IMR-90 (cell line): Measurements from ENCODE around the gene PCYT2. TPM values are rescaled to one million over a fixed set of nuclear protein-coding genes. Genes with fewer than 3 reads are reported as not detected.

Source experiments
- ATAC-seq: fragments of 200-7000 bp; cut with Tn5 transposase; 2 replicates; pipeline ENCODE4 v1.9.1; 2020; ENCODE audit warnings: low read depth, mild to moderate bottlenecking, moderate library complexity
- BruUV-seq: library from RNA; stranded (reverse); fragments of 400-500 nt; replicated peaks from 2 replicates; lab custom pipeline; 2021; lab: Mats Ljungman, UMichigan
- CTCF ChIA-PET: fragments of 300-600 bp; formaldehyde crosslinking; extraction: SDS; loops from one replicate; lab custom pipeline; 2021; ENCODE audit warnings: antibody characterized with exemption; lab: Yijun Ruan, JAX
- POLR2A ChIA-PET: fragments of 300-600 bp; sonication (Branson Sonifier 250); formaldehyde crosslinking; loops from one replicate; lab custom pipeline; 2022; ENCODE audit warnings: antibody characterized with exemption; ENCODE audit not compliant: unreplicated experiment; lab: Charles Lee
- DNase-seq: peaks from one replicate; pipeline ENCODE4 v3.0.0; 2013
- H2AFZ ChIP-seq: replicated peaks from 2 replicates; pipeline ENCODE3; 2013; ENCODE audit warnings: low read length, mild to moderate bottlenecking; ENCODE audit not compliant: poor library complexity
- H2AK5ac ChIP-seq: 2 replicates; pipeline ENCODE4 v1.6.1; 2013; ENCODE audit warnings: low read depth, low read length, inconsistent platforms
- H2AK9ac ChIP-seq: replicated peaks from 2 replicates; pipeline ENCODE3; 2013; ENCODE audit warnings: mild to moderate bottlenecking, low read depth, low read length, moderate library complexity; ENCODE audit not compliant: poor library complexity
- H2BK120ac ChIP-seq: 2 replicates; pipeline ENCODE4 v1.6.1; 2013; ENCODE audit warnings: low read depth, low read length, inconsistent platforms
- H2BK15ac ChIP-seq: 3 replicates; pipeline ENCODE4 v1.6.1; 2013; ENCODE audit warnings: low read depth, low read length, inconsistent platforms
- H2BK20ac ChIP-seq: 2 replicates; pipeline ENCODE4 v1.6.1; 2013; ENCODE audit warnings: low read depth, mild to moderate bottlenecking, inconsistent platforms, low read length, moderate library complexity
- H2BK5ac ChIP-seq: 2 replicates; pipeline ENCODE4 v1.6.1; 2013; ENCODE audit warnings: mild to moderate bottlenecking, low read depth, low read length, inconsistent platforms; ENCODE audit not compliant: poor library complexity, severe bottlenecking
- H3K14ac ChIP-seq: replicated peaks from 2 replicates; pipeline ENCODE4 v1.6.1; 2013; ENCODE audit warnings: low read depth, low read length, inconsistent platforms
- H3K18ac ChIP-seq: 2 replicates; pipeline ENCODE4 v1.6.1; 2013; ENCODE audit warnings: low read depth, low read length, control low read depth
- H3K23ac ChIP-seq: 2 replicates; pipeline ENCODE4 v1.6.1; 2013; ENCODE audit warnings: low read depth, low read length, inconsistent platforms
- H3K27ac ChIP-seq: 2 replicates; pipeline ENCODE4 v1.5.1; 2013; ENCODE audit warnings: mild to moderate bottlenecking, control low read depth, low read length; ENCODE audit not compliant: insufficient read depth
- H3K27me3 ChIP-seq: 2 replicates; pipeline ENCODE4 v1.6.1; 2013; ENCODE audit warnings: low read length; ENCODE audit not compliant: control insufficient read depth, insufficient read depth
- H3K36me3 ChIP-seq: 2 replicates; pipeline ENCODE4 v1.6.1; 2013; ENCODE audit warnings: low read length, mixed read lengths; ENCODE audit not compliant: control insufficient read depth, insufficient read depth
- H3K4ac ChIP-seq: 2 replicates; pipeline ENCODE4 v1.6.1; 2013; ENCODE audit warnings: low read depth, low read length, inconsistent platforms
- H3K4me1 ChIP-seq: 2 replicates; pipeline ENCODE4 v1.6.1; 2013; ENCODE audit warnings: low read length, mixed read lengths; ENCODE audit not compliant: control insufficient read depth, insufficient read depth
- H3K4me2 ChIP-seq: 2 replicates; pipeline ENCODE4 v1.6.1; 2013; ENCODE audit warnings: low read depth, mild to moderate bottlenecking, control low read depth, low read length, moderate library complexity
- H3K4me3 ChIP-seq: 2 replicates; pipeline ENCODE4 v1.5.1; 2013; ENCODE audit warnings: low read depth, mild to moderate bottlenecking, control low read depth, low read length, moderate library complexity; ENCODE audit not compliant: insufficient read depth
- H3K56ac ChIP-seq: 2 replicates; pipeline ENCODE4 v1.6.1; 2013; ENCODE audit warnings: low read length, inconsistent platforms; ENCODE audit not compliant: insufficient read depth; ENCODE audit errors: extremely low read depth
- H3K79me1 ChIP-seq, 2 experiments: 2 replicates each; pipeline ENCODE4 v1.6.1; 2013; ENCODE audit warnings: low read length in 2 of 2, inconsistent platforms in 1 of 2, low read depth in 1 of 2
- H3K9ac ChIP-seq: 2 replicates; pipeline ENCODE4 v1.6.1; 2013; ENCODE audit warnings: low read depth, low read length, control low read depth
- H3K9me1 ChIP-seq: 2 replicates; pipeline ENCODE4 v1.6.1; 2013; ENCODE audit warnings: low read length, inconsistent platforms; ENCODE audit not compliant: insufficient read depth
- H3K9me3 ChIP-seq: 2 replicates; pipeline ENCODE4 v1.6.1; 2013; ENCODE audit warnings: low read length; ENCODE audit not compliant: control insufficient read depth, insufficient read depth
- H4K20me1 ChIP-seq: 2 replicates; pipeline ENCODE4 v1.6.1; 2013; ENCODE audit warnings: low read length, inconsistent platforms; ENCODE audit not compliant: insufficient read depth
- H4K5ac ChIP-seq: 2 replicates; pipeline ENCODE4 v1.6.1; 2013; ENCODE audit warnings: mild to moderate bottlenecking, low read depth, low read length, control low read depth
- H4K8ac ChIP-seq, 2 experiments: 2 replicates each; pipeline ENCODE4 v1.6.1; 2013; ENCODE audit warnings: low read depth in 2 of 2, low read length in 2 of 2, control low read depth in 1 of 2, inconsistent platforms in 1 of 2
- H4K91ac ChIP-seq: 2 replicates; pipeline ENCODE4 v1.6.1; 2013; ENCODE audit warnings: low read depth, low read length, inconsistent platforms; ENCODE audit not compliant: insufficient read depth
- BHLHE40 ChIP-seq: fragments of 150-350 bp; IDR thresholded peaks from 2 replicates; pipeline ENCODE4 v1.6.1; 2016; ENCODE audit warnings: mild to moderate bottlenecking, low read depth, low read length
- FOS ChIP-seq: fragments of 150-350 bp; IDR thresholded peaks from 2 replicates; pipeline ENCODE4 v1.6.1; 2016; ENCODE audit warnings: low read depth, low read length
- MXI1 ChIP-seq: IDR thresholded peaks from 2 replicates; pipeline ENCODE4 v1.6.1; 2012; ENCODE audit warnings: low read depth, mild to moderate bottlenecking, low read length, moderate library complexity, borderline replicate concordance
- RCOR1 ChIP-seq: IDR thresholded peaks from 2 replicates; pipeline ENCODE4 v1.6.1; 2012; ENCODE audit warnings: mild to moderate bottlenecking, low read length, improper control_type of control experiment; ENCODE audit not compliant: insufficient replicate concordance
- RFX5 ChIP-seq: IDR thresholded peaks from 2 replicates; pipeline ENCODE4 v1.8.0; 2012; ENCODE audit warnings: low read depth, mild to moderate bottlenecking, low read length, moderate library complexity
- WGBS, 2 experiments: methylation state at CpG; one replicate each; pipeline versions ENCODE4 v1.1.5 to v1.1.7; 2013; ENCODE audit warnings: missing lambda C conversion rate in 2 of 2; ENCODE audit not compliant: insufficient read length in 1 of 2; ENCODE audit errors: extremely low coverage in 2 of 2; 5-methylcytosine and 5-hydroxymethylcytosine counted together
- dilution Hi-C: fragments of 300-500 bp; cut with HindIII; formaldehyde crosslinking; loops from one replicate; pipeline ENCODE4 v1.14.3; 2018; ENCODE audit warnings: low sequenced_read_pairs; ENCODE audit not compliant: unreplicated experiment
- in situ Hi-C: fragments of 300-500 bp; cut with MboI; formaldehyde crosslinking; loops from 3 replicates; pipeline ENCODE4 v1.14.3; 2019; ENCODE audit warnings: low sequenced_read_pairs, inconsistent platforms, mixed read lengths
- intact Hi-C: fragments of 100-400 bp; cut with micrococcal nuclease; formaldehyde crosslinking; loops from 2 replicates; pipeline ENCODE4 v1.10.0; 2022
- polyA plus RNA-seq, 3 experiments: library from polyadenylated mRNA; depleted of rRNA; stranded (reverse); fragments of >200 nt; gene quantifications; 2 replicates each; pipeline ENCODE4 v1.2.3, GENCODE V29; 2012; ENCODE audit warnings: low replicate concordance in 1 of 3
- total RNA-seq: library from RNA; depleted of rRNA; stranded (reverse); fragments of >200 nt; gene quantifications from 2 replicates; pipeline ENCODE4 v1.2.3, GENCODE V29; 2012
- TF ChIP-seq, protein P1 (sequence below): fragments of 150-350 bp; IDR thresholded peaks from 2 replicates; pipeline ENCODE4 v1.6.1; 2017; ENCODE audit warnings: mild to moderate bottlenecking, antibody characterized with exemption, low read length, low read depth
- TF ChIP-seq, protein P2 (sequence below): fragments of 150-350 bp; IDR thresholded peaks from 2 replicates; pipeline ENCODE4 v1.6.1; 2016; ENCODE audit warnings: low read depth, mild to moderate bottlenecking, low read length, moderate library complexity, borderline replicate concordance

PCYT2 gene
- total and polyA plus RNA-seq, 2 of the 4 experiments (the other 2 are of a cell fraction) = 37.3 to 38.5 TPM

DNA sequence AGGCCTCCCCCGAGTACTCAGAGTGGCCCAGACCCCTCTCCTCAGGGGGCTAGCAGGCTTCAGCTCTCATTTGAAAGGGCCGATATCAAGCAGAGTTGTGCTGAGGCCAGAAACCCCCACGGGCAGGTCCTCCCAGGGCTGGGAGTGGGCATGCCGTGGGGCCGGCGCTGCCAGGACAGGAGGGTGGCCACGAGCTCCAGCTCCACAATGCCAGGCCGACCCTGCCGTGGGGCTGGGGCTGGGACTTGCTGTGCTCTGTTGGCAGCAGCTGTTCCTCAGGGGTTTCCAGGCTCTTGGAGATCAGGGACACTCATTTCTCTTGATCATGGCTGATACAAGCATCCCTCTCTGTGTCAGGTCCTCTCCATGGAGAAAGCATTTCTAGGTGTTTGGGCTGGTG, 12.3 kb downstream of the PCYT2 start:
- peaks cover 8 to 48% of the 10 kb centered on the region in 2 experiments; a peak in 3 of 4 replicates for H3K79me1 ChIP-seq
- ChIA-PET CTCF (no interaction called here), POLR2A (interaction anchor here (0.6 kb wide), 1 partner anchor 222 kb away, joined by 9 read pairs; no protein-coding TSS in a partner anchor)
- no peak overlapping the region for H4K8ac ChIP-seq
- no peak overlapping the region for H3K23ac ChIP-seq
- TF ChIP-seq, protein P1, sequence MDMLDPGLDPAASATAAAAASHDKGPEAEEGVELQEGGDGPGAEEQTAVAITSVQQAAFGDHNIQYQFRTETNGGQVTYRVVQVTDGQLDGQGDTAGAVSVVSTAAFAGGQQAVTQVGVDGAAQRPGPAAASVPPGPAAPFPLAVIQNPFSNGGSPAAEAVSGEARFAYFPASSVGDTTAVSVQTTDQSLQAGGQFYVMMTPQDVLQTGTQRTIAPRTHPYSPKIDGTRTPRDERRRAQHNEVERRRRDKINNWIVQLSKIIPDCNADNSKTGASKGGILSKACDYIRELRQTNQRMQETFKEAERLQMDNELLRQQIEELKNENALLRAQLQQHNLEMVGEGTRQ = no peak
- TF ChIP-seq MXI1 (no peak), FOS (no peak), BHLHE40 (no peak), RCOR1 (no peak), RFX5 (no peak)
- TF ChIP-seq, protein P2, sequence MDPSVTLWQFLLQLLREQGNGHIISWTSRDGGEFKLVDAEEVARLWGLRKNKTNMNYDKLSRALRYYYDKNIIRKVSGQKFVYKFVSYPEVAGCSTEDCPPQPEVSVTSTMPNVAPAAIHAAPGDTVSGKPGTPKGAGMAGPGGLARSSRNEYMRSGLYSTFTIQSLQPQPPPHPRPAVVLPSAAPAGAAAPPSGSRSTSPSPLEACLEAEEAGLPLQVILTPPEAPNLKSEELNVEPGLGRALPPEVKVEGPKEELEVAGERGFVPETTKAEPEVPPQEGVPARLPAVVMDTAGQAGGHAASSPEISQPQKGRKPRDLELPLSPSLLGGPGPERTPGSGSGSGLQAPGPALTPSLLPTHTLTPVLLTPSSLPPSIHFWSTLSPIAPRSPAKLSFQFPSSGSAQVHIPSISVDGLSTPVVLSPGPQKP = no peak
- H2BK15ac ChIP-seq = no peak overlapping the region
- H3K9me3 ChIP-seq = no peaks in the 10 kb centered on the region
- peaks cover 26% of the 10 kb centered on the region for H4K20me1 ChIP-seq
- no peak overlapping the region for H3K9ac ChIP-seq
- intact Hi-C loops (no loop called here), dilution Hi-C loops (no loop called here), in situ Hi-C loops (no loop called here)
- no peak overlapping the region for H3K14ac ChIP-seq
- no peak for ATAC-seq
- no TSS peak for BruUV-seq
- no peak for DNase-seq
- peaks cover 13% of the 10 kb centered on the region; the same call in 1 of the 2 replicates for H3K9me1 ChIP-seq
- no peak overlapping the region for H2AK5ac ChIP-seq
- H2AK9ac ChIP-seq = no peak overlapping the region
- H3K36me3 ChIP-seq = peaks cover 35% of the 10 kb centered on the region
- H2AFZ ChIP-seq = no peak overlapping the region
- H3K4me2 ChIP-seq = no peak overlapping the region
- H3K4me3 ChIP-seq = no peak overlapping the region
- peaks cover 14% of the 10 kb centered on the region for H3K4me1 ChIP-seq
- no peak overlapping the region for H2BK120ac ChIP-seq
- peak overlapping the region; percentile 75 for H2BK5ac ChIP-seq
- H3K56ac ChIP-seq = no peak overlapping the region
- H3K18ac ChIP-seq = no peak overlapping the region
- no peak overlapping the region for H3K27ac ChIP-seq
- H4K91ac ChIP-seq = no peak overlapping the region
- H2BK20ac ChIP-seq = no peak overlapping the region
- WGBS, 2 experiments = 89% methylated on average over 3 of the region's 9 CpGs; no CpG with 5 or more reads in 1 of the 2 experiments
- no peak overlapping the region for H4K5ac ChIP-seq
- no peaks in the 10 kb centered on the region for H3K27me3 ChIP-seq
- H3K4ac ChIP-seq = no peak overlapping the region
